T-cell (primary cell): ENCODE results near the gene ARHGAP20. TPM values are rescaled to one million over a fixed set of nuclear protein-coding genes. Genes with fewer than 3 reads are reported as not detected.

Source experiments
- ATAC-seq, 4 experiments: fragments of 200-7000 bp in 3 of 4; fragments of 150-1000 bp in 1 of 4; cut with Tn5 transposase; replicated peaks in 1 of 4; 1 replicate in 3 of 4; 2 replicates in 1 of 4; pipeline ENCODE4 v1.10.0; 2021; ENCODE audit warnings: moderate library complexity in 3 of 4, mild to moderate bottlenecking in 2 of 4, moderate number of reproducible peaks in 1 of 4
- CTCF ChIA-PET, 2 donors: fragments of 300-600 bp; sonication (Branson Sonifier 250); formaldehyde crosslinking; loops; one replicate each; lab custom pipeline; 2022; ENCODE audit warnings: antibody characterized with exemption in 2 of 2; lab: Charles Lee
- POLR2A ChIA-PET, 2 donors: fragments of 300-600 bp; sonication (Branson Sonifier 250); formaldehyde crosslinking; loops; one replicate each; lab custom pipeline; 2022; ENCODE audit warnings: antibody characterized with exemption in 2 of 2; lab: Charles Lee
- DNase-seq, 35 experiments: peaks; one replicate each; pipeline versions ENCODE4 v3.0.0 to v3.0.0-alpha.2; 2013 to 2023
- H3K27ac ChIP-seq: one replicate; pipeline ENCODE4 v1.5.1; 2013; ENCODE audit warnings: low read length
- H3K27me3 ChIP-seq, 2 experiments: replicated peaks in 1 of 2; 1 replicate in 1 of 2; 2 replicates in 1 of 2; pipeline versions ENCODE4 v1.6.1 to v1.7.0; 2013; ENCODE audit warnings: low read length in 1 of 2, mixed read lengths in 1 of 2; ENCODE audit not compliant: control insufficient read depth in 2 of 2, insufficient read depth in 2 of 2; ENCODE audit errors: extremely low read depth in 1 of 2
- H3K36me3 ChIP-seq, 2 donors: 1 replicate in 1 of 2; 2 replicates in 1 of 2; pipeline versions ENCODE4 v1.6.1 to v1.7.0; 2013; ENCODE audit warnings: low read length in 1 of 2; ENCODE audit not compliant: control insufficient read depth in 2 of 2, insufficient read depth in 1 of 2; ENCODE audit errors: extremely low read depth in 1 of 2
- H3K4me1 ChIP-seq, 2 experiments: 1 replicate in 1 of 2; 2 replicates in 1 of 2; pipeline versions ENCODE4 v1.6.1 to v1.7.0; 2013; ENCODE audit warnings: low read length in 2 of 2, mixed read lengths in 1 of 2; ENCODE audit not compliant: insufficient read depth in 2 of 2, control insufficient read depth in 1 of 2; ENCODE audit errors: extremely low read depth in 1 of 2
- H3K4me3 ChIP-seq, 2 donors: 1 replicate in 1 of 2; 2 replicates in 1 of 2; pipeline versions ENCODE4 v1.5.1 to v1.7.0; 2013; ENCODE audit warnings: mild to moderate bottlenecking in 2 of 2, low read length in 1 of 2, moderate library complexity in 1 of 2; ENCODE audit not compliant: control insufficient read depth in 1 of 2; ENCODE audit errors: extremely low read depth in 1 of 2
- H3K9me3 ChIP-seq: 2 replicates; pipeline ENCODE4 v1.7.0; 2013
- H3K27ac Mint-ChIP-seq, 2 donors: one replicate each; pipeline ENCODE4 v1.8.0; 2020 to 2021; ENCODE audit warnings: mild to moderate bottlenecking in 2 of 2, mixed read lengths in 2 of 2
- H3K27me3 Mint-ChIP-seq, 2 donors: one replicate each; pipeline ENCODE4 v1.8.0; 2021 to 2022; ENCODE audit warnings: mixed read lengths in 2 of 2
- H3K36me3 Mint-ChIP-seq: one replicate; pipeline ENCODE4 v1.8.0; 2021; ENCODE audit warnings: mixed read lengths
- H3K4me1 Mint-ChIP-seq, 3 donors: one replicate each; pipeline ENCODE4 v1.8.0; 2020 to 2022; ENCODE audit warnings: mixed read lengths in 3 of 3, mild to moderate bottlenecking in 1 of 3
- H3K4me3 Mint-ChIP-seq, 3 donors: one replicate each; pipeline ENCODE4 v1.8.0; 2020 to 2022; ENCODE audit warnings: mild to moderate bottlenecking in 3 of 3, mixed read lengths in 3 of 3, moderate library complexity in 3 of 3
- H3K9me3 Mint-ChIP-seq, 3 donors: one replicate each; pipeline ENCODE4 v1.8.0; 2020 to 2022; ENCODE audit warnings: mixed read lengths in 3 of 3
- WGBS: methylation state at CpG from one replicate; pipeline ENCODE4 v1.1.5; 2013; ENCODE audit warnings: missing lambda C conversion rate; ENCODE audit not compliant: insufficient coverage; 5-methylcytosine and 5-hydroxymethylcytosine counted together
- total RNA-seq, 35 experiments: library from RNA in 6 of 35; stranded (reverse) in 6 of 35; fragments of 120-200 nt in 1 of 35; gene quantifications; one replicate each; pipeline versions ENCODE4 v1.2.1 to v1.2.4 and lab custom pipeline; 2013 to 2026

Gene ARHGAP20
- total RNA-seq, 5 donors from 2014 or later (not counting 1 experiment from before 2014, with no cell fraction given), result 0.03 to 0.09 (median 0.07) TPM; not detected in 2

DNA sequence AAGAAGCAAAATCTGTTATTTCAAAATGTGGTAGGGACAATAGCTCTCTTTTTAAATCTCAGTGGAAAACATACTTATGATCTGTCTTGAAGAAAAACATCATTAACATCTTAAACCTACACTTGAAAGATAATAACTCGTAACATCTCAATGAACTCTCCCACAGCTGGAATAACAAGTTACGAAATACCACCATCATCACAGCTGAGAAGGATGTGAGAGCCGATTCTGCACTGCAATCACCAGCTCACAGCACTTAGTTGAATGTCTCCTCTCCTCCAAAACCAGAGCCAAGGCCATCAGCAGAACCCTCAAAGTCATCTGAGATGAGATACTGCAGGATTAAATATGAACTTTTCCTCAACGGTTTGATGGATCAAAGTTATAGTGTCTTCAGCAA, 124.3 kb downstream of the ARHGAP20 start:
- no peak for DNase-seq
- H3K4me1 Mint-ChIP-seq, result no peaks in the 10 kb centered on the region
- H3K36me3 Mint-ChIP-seq, result no peaks in the 10 kb centered on the region
- CTCF ChIA-PET, result no interaction called here
- Histone ChIP-seq H3K4me1 (no peaks in the 10 kb centered on the region), H3K4me3 (no peak overlapping the region), H3K9me3 (no peaks in the 10 kb centered on the region), H3K36me3 (no peaks in the 10 kb centered on the region), H3K27me3 (peaks cover 0 to 2% of the 10 kb centered on the region in 2 experiments), H3K27ac (no peak overlapping the region)
- no peak overlapping the region for H3K4me3 Mint-ChIP-seq
- POLR2A ChIA-PET, result no interaction called here
- H3K27ac Mint-ChIP-seq, result no peak overlapping the region
- WGBS, result 76% methylated on average over 2 of the region's 4 CpGs
- ATAC-seq, result no peak
- H3K27me3 Mint-ChIP-seq, result peaks cover 9 to 16% of the 10 kb centered on the region in 2 donors
- no peaks in the 10 kb centered on the region for H3K9me3 Mint-ChIP-seq

DNA sequence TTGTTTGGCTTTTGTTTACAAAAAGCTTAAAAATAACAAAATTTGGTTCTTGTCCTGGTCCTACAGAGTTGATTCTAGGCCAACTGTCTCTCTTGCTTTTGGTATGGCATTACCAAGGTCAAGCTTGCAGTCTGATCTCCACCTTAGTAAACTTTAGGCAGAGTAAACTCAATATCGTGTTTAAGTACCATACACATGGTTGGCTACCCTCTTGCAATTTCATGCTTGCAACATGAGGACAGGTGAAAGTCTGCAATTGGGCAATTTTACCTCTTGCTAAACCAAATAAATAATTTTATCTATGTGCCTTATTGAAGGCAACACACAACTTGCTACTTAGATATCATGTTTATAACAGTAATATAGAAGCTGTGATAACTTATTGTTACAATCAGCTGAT, 125.1 kb downstream of the ARHGAP20 start:
- peaks cover 0 to 2% of the 10 kb centered on the region in 2 experiments for H3K27me3 ChIP-seq
- H3K27ac ChIP-seq, result no peak overlapping the region
- ChIA-PET CTCF (no interaction called here), POLR2A (no interaction called here)
- 100% methylated on average over 1 of the region's 1 CpG for WGBS
- Mint-ChIP-seq H3K4me1 (no peaks in the 10 kb centered on the region), H3K27me3 (peaks cover 9 to 16% of the 10 kb centered on the region in 2 donors), H3K27ac (no peak overlapping the region), H3K4me3 (no peak overlapping the region), H3K9me3 (no peaks in the 10 kb centered on the region), H3K36me3 (no peaks in the 10 kb centered on the region)
- no peaks in the 10 kb centered on the region for H3K4me1 ChIP-seq
- H3K4me3 ChIP-seq, result no peak overlapping the region
- DNase-seq (no peak), ATAC-seq (no peak)
- no peaks in the 10 kb centered on the region for H3K9me3 ChIP-seq
- no peaks in the 10 kb centered on the region for H3K36me3 ChIP-seq

DNA sequence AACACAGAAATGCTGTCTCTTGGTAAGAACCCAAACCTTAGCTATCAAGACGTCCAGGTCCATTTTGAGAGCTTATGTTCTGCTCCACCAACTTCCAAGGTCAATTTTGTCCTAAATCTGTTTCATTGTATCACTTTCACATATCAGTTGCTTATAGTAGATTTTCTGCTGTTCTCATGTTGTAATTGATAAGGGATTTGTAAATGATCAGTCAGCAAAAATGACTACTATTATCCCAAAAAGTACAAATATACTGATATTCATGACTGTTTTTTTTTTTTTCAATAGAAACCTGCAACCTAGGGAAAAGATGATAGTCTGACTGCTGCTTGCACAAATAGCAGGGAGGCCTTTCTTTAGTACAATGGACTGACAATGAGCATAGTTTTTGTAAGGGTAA, 128.1 kb downstream of the ARHGAP20 start:
- Mint-ChIP-seq H3K27me3 (peaks cover 0 to 4% of the 10 kb centered on the region in 2 donors), H3K4me3 (no peak overlapping the region), H3K27ac (no peak overlapping the region), H3K9me3 (no peaks in the 10 kb centered on the region), H3K36me3 (no peaks in the 10 kb centered on the region), H3K4me1 (no peaks in the 10 kb centered on the region)
- Histone ChIP-seq H3K4me3 (no peak overlapping the region), H3K27ac (no peak overlapping the region), H3K9me3 (no peaks in the 10 kb centered on the region), H3K36me3 (no peaks in the 10 kb centered on the region), H3K4me1 (no peaks in the 10 kb centered on the region), H3K27me3 (no peaks in the 10 kb centered on the region)
- ChIA-PET POLR2A (no interaction called here), CTCF (interaction anchor here in 1 of 2 donors (0.7 kb wide), 1 partner anchor 197 kb away, joined by 4 read pairs; no protein-coding TSS in a partner anchor)
- ATAC-seq (no peak), DNase-seq (no peak)
- no CpG with 5 or more reads among the region's 1 CpG for WGBS

DNA sequence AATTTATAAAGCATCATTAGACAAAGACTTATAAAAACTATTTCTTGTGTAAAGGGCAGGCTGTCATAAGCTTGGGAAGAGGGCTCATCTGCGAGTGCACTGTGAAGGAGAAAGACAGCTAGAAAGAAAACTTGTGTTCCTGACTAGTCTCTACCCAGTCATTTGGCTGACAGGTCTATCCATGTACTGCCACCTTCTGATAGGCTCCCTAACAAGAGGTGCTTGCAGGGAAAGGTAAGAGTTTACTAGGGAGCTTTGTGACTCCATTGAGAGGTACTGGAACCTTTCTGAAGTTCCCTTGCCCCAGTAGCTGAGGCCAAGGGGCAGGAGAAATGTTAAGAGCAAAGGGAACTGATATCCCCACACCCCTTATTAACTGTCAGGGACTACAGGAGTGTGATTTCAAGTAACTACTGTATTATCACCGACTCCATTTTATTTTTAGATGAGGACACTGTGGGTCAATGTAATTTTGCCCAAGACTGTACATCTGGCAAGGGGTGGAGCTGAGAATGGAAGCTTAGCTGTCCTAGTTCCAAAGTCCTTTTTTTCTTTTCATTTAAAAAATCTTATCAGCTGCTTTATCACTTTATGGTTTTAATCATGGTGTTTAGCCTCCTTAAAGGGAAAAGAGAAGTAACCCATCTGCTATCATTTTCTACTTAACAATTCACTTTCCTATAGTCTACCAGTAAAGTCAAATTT, 129.4 kb downstream of the ARHGAP20 start:
- WGBS, result no CpG with 5 or more reads among the region's 2 CpGs
- Mint-ChIP-seq H3K27me3 (peaks cover 0 to 8% of the 10 kb centered on the region in 2 donors), H3K36me3 (no peaks in the 10 kb centered on the region), H3K9me3 (no peaks in the 10 kb centered on the region), H3K4me3 (no peak overlapping the region), H3K27ac (no peak overlapping the region), H3K4me1 (no peaks in the 10 kb centered on the region)
- no peak overlapping the region for H3K4me3 ChIP-seq
- H3K27me3 ChIP-seq, result no peaks in the 10 kb centered on the region
- DNase-seq, result no peak
- ChIA-PET POLR2A (interaction anchor here in 1 of 2 donors (0.7 kb wide), 1 partner anchor 282 kb away, joined by 3 read pairs; no protein-coding TSS in a partner anchor), CTCF (no interaction called here)
- no peaks in the 10 kb centered on the region for H3K4me1 ChIP-seq
- no peak overlapping the region for H3K27ac ChIP-seq
- no peaks in the 10 kb centered on the region for H3K9me3 ChIP-seq
- H3K36me3 ChIP-seq, result no peaks in the 10 kb centered on the region
- ATAC-seq, result no peak

DNA sequence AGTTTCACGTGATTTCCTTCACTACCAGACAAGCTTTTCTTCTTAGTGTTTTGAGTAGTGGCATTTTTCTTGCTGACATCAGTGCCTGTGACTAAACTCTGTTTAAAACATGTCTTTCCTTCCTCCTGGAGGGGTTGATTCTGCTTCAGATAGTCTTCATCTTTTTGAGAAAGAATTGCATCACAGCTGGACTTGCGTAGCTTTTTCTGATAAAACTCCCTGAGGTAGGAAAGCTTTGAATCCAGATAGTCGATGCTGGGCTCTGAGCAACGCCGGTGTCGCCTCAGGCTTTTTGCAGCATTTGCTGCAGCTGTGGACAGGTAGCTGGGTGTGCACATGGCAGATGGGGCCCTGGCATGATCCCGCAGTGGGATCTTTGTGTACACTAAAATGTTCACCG, 131.7 kb downstream of the ARHGAP20 start:
- no peaks in the 10 kb centered on the region for H3K4me1 Mint-ChIP-seq
- peaks cover 1 to 8% of the 10 kb centered on the region in 2 donors for H3K27me3 Mint-ChIP-seq
- no peak for ATAC-seq
- no peak for DNase-seq
- H3K4me1 ChIP-seq, result no peaks in the 10 kb centered on the region
- H3K27me3 ChIP-seq, result no peaks in the 10 kb centered on the region
- no peak overlapping the region for H3K27ac ChIP-seq
- H3K27ac Mint-ChIP-seq, result no peak overlapping the region
- ChIA-PET CTCF (no interaction called here), POLR2A (no interaction called here)
- H3K9me3 Mint-ChIP-seq, result no peaks in the 10 kb centered on the region
- no peaks in the 10 kb centered on the region for H3K36me3 Mint-ChIP-seq
- H3K4me3 Mint-ChIP-seq, result no peak overlapping the region
- no peak overlapping the region for H3K4me3 ChIP-seq
- H3K36me3 ChIP-seq, result no peaks in the 10 kb centered on the region
- WGBS, result 90% methylated on average over 7 of the region's 8 CpGs
- H3K9me3 ChIP-seq, result no peaks in the 10 kb centered on the region

DNA sequence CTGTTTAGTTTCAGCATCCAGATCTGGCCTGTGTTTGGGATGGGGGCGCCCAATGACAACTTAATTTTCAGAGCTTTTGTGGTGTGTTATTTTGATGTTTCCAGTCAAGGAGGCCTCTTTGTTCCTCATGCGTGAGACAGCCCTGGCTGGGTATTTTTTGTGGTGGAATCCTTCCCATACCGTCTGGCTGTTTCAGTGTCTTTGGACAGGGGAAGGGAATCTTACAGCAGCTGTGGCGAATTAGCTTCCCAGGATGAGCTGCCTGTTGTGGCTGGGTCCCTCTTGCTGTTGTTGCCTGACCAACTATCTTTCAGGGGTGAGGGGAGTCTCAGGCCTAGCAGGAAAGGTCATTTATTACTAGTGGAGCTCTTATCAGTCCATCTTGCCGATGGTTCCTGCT, 138.8 kb downstream of the ARHGAP20 start:
- no peaks in the 10 kb centered on the region for H3K4me1 Mint-ChIP-seq
- ChIA-PET CTCF (interaction anchor here in 1 of 2 donors (0.6 kb wide), 1 partner anchor 9 kb away, joined by 3 read pairs; no protein-coding TSS in a partner anchor), POLR2A (no interaction called here)

More for the DNA sequence above, 138.8 kb downstream of the ARHGAP20 start:
- Mint-ChIP-seq H3K36me3 (no peaks in the 10 kb centered on the region), H3K4me3 (no peak overlapping the region), H3K9me3 (no peaks in the 10 kb centered on the region), H3K27ac (no peak overlapping the region), H3K27me3 (peaks cover 5 to 19% of the 10 kb centered on the region in 2 donors)
- no peaks in the 10 kb centered on the region for H3K4me1 ChIP-seq
- H3K36me3 ChIP-seq, result no peaks in the 10 kb centered on the region
- ATAC-seq (no peak), DNase-seq (no peak)
- H3K4me3 ChIP-seq, result no peak overlapping the region
- H3K27me3 ChIP-seq, result peaks cover 0 to 5% of the 10 kb centered on the region in 2 experiments
- H3K9me3 ChIP-seq, result no peaks in the 10 kb centered on the region
- H3K27ac ChIP-seq, result no peak overlapping the region
- 87% methylated on average over 3 of the region's 5 CpGs for WGBS
